ENCODE measurements around the gene CPT1A.

DNA sequence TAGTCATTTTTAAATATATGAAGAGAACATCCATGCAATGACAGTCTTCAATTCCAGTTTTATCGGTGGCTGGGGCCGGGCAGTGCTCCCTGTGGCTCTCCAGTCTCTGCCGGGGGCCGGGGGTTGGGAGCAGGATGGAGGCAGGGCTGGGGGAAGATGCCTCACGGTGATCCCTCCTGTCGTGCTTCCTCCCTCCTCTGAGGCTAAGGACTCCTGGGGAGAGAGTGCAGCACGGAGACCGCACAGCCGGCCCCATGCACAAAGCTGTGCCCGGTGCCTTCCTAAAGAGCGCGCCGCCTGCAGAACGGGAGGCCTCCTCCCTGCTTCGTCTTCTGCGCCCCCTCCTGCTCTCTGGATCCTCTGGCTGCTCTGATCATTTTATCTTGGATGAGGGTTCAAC lies 136.8 kb downstream of the CPT1A start:
- TF ChIP-seq, protein P1, sequence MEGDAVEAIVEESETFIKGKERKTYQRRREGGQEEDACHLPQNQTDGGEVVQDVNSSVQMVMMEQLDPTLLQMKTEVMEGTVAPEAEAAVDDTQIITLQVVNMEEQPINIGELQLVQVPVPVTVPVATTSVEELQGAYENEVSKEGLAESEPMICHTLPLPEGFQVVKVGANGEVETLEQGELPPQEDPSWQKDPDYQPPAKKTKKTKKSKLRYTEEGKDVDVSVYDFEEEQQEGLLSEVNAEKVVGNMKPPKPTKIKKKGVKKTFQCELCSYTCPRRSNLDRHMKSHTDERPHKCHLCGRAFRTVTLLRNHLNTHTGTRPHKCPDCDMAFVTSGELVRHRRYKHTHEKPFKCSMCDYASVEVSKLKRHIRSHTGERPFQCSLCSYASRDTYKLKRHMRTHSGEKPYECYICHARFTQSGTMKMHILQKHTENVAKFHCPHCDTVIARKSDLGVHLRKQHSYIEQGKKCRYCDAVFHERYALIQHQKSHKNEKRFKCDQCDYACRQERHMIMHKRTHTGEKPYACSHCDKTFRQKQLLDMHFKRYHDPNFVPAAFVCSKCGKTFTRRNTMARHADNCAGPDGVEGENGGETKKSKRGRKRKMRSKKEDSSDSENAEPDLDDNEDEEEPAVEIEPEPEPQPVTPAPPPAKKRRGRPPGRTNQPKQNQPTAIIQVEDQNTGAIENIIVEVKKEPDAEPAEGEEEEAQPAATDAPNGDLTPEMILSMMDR (IDR thresholded peaks at IDR 0.05 in 4 of 5, conservative IDR thresholded peaks at IDR 0.05 in 1 of 5), result no peak
- TF ChIP-seq POLR2A (IDR thresholded peaks at IDR 0.05), result no peak
